Endodermal cell (in vitro differentiated cells): ENCODE measurements around the gene CCDC28A. TPM values are rescaled to one million over a fixed set of nuclear protein-coding genes. Genes with fewer than 3 reads are reported as not detected.

ENCODE experiments used
- DNase-seq: peaks from one replicate; pipeline ENCODE4 v3.0.0-alpha.2; 2017
- H3K27ac ChIP-seq: 2 replicates; pipeline ENCODE4 v1.5.1; 2013; ENCODE audit warnings: mild to moderate bottlenecking, low read depth, low read length, moderate library complexity
- H3K27me3 ChIP-seq: 2 replicates; pipeline ENCODE4 v1.6.1; 2013; ENCODE audit warnings: mild to moderate bottlenecking, low read length, moderate library complexity; ENCODE audit not compliant: insufficient read depth, control insufficient read depth, poor library complexity, severe bottlenecking
- H3K36me3 ChIP-seq: 2 replicates; pipeline ENCODE4 v1.7.0; 2013; ENCODE audit warnings: mild to moderate bottlenecking, low read length, moderate library complexity; ENCODE audit not compliant: control insufficient read depth, insufficient read depth
- H3K4me1 ChIP-seq: one replicate; pipeline ENCODE4 v1.7.0; 2013; ENCODE audit warnings: low read length; ENCODE audit not compliant: control insufficient read depth, insufficient read depth
- H3K4me3 ChIP-seq: 2 replicates; pipeline ENCODE4 v1.5.1; 2013; ENCODE audit warnings: mild to moderate bottlenecking, low read length, moderate library complexity
- H3K9ac ChIP-seq: 2 replicates; pipeline ENCODE4 v1.6.1; 2013; ENCODE audit warnings: mild to moderate bottlenecking, low read length, moderate library complexity; ENCODE audit not compliant: poor library complexity, severe bottlenecking; ENCODE audit errors: extremely low read depth
- H3K9me3 ChIP-seq: 2 replicates; pipeline ENCODE4 v1.6.1; 2013; ENCODE audit warnings: mild to moderate bottlenecking, low read length, moderate library complexity; ENCODE audit not compliant: control insufficient read depth
- H3K27ac Mint-ChIP-seq: 2 replicates; pipeline ENCODE4 v1.8.0; 2020; ENCODE audit warnings: mixed read lengths
- H3K27me3 Mint-ChIP-seq: 2 replicates; pipeline ENCODE4 v1.8.0; 2021; ENCODE audit warnings: mild to moderate bottlenecking, mixed read lengths; ENCODE audit not compliant: insufficient read depth
- H3K36me3 Mint-ChIP-seq: 2 replicates; pipeline ENCODE4 v1.8.0; 2020; ENCODE audit warnings: low read depth, mixed read lengths
- H3K4me1 Mint-ChIP-seq: 2 replicates; pipeline ENCODE4 v1.8.0; 2020; ENCODE audit warnings: mixed read lengths
- H3K4me3 Mint-ChIP-seq: 2 replicates; pipeline ENCODE4 v1.8.0; 2020; ENCODE audit warnings: mild to moderate bottlenecking, moderate library complexity, mixed read lengths
- H3K9me3 Mint-ChIP-seq: 2 replicates; pipeline ENCODE4 v1.8.0; 2020; ENCODE audit warnings: mild to moderate bottlenecking, mixed read lengths
- CTCF ChIP-seq: fragments of 200-600 bp; sonication (generic); conservative IDR thresholded peaks from 2 replicates; pipeline ENCODE4 v1.5.0; 2021; ENCODE audit warnings: antibody characterized with exemption, mild to moderate bottlenecking
- WGBS, 2 experiments: methylation state at CpG; one replicate each; pipeline versions ENCODE4 v1.1.5 to v1.1.7; 2013; ENCODE audit warnings: missing lambda C conversion rate in 2 of 2, mixed read lengths in 1 of 2; ENCODE audit not compliant: insufficient coverage in 1 of 2, insufficient read length in 1 of 2; 5-methylcytosine and 5-hydroxymethylcytosine counted together
- total RNA-seq, 2 donors: library from RNA; stranded (reverse); fragmentation: NEBNext Ultra II Directional in 1 of 2; extraction: Animal tissue kit (Norgen Biotek cat#: 25700) in 1 of 2; gene quantifications; 2 replicates in 1 of 2; 3 replicates in 1 of 2; pipeline ENCODE4 v1.2.1, GENCODE V29; 2021

Gene CCDC28A
- total RNA-seq, 2 donors from 2014 or later: 10.6 to 12.3 TPM

- Mint-ChIP-seq H3K9me3 (peaks cover 2% of the 10 kb centered on the region), H3K4me3 (no peak overlapping the region), H3K27ac (no peak overlapping the region), H3K27me3 (no peaks in the 10 kb centered on the region), H3K4me1 (no peaks in the 10 kb centered on the region), H3K36me3 (no peaks in the 10 kb centered on the region)
- Histone ChIP-seq H3K27me3 (no peaks in the 10 kb centered on the region), H3K9me3 (no peaks in the 10 kb centered on the region), H3K27ac (no peak overlapping the region), H3K9ac (no peak overlapping the region), H3K4me3 (no peak overlapping the region), H3K4me1 (no peaks in the 10 kb centered on the region), H3K36me3 (no peaks in the 10 kb centered on the region)
- 83 to 100% methylated on average over 1 to 2 of the region's 2 CpGs for WGBS, 2 experiments
- TF ChIP-seq CTCF: no peak
- DNase-seq: no peak
Observed at GRCh38 chr6:138832182-138832581, 58.6 kb downstream of the CCDC28A start.

GRCh38 chr6:138833816-138834539 lies 60.4 kb downstream of the CCDC28A start:
- no peaks in the 10 kb centered on the region for H3K27me3 ChIP-seq
- no peak overlapping the region for H3K4me3 ChIP-seq
- no peak overlapping the region for H3K9ac ChIP-seq
- H3K9me3 Mint-ChIP-seq: no peaks in the 10 kb centered on the region
- no peaks in the 10 kb centered on the region for H3K36me3 ChIP-seq
- no peaks in the 10 kb centered on the region for H3K4me1 Mint-ChIP-seq
- no peaks in the 10 kb centered on the region for H3K36me3 Mint-ChIP-seq
- H3K4me1 ChIP-seq: no peaks in the 10 kb centered on the region
- H3K4me3 Mint-ChIP-seq: no peak overlapping the region
- no peak overlapping the region for H3K27ac ChIP-seq
- no peaks in the 10 kb centered on the region for H3K27me3 Mint-ChIP-seq
- TF ChIP-seq CTCF: no peak
- H3K9me3 ChIP-seq: no peaks in the 10 kb centered on the region
- H3K27ac Mint-ChIP-seq: no peak overlapping the region
- WGBS, 2 experiments: 90 to 100% methylated on average over 2 to 4 of the region's 4 CpGs
- DNase-seq: no peak

GRCh38 chr6:138837246-138837645 lies 63.7 kb downstream of the CCDC28A start:
- WGBS, 2 experiments: 90% methylated on average over 6 of the region's 6 CpGs; no CpG with 5 or more reads in 1 of the 2 experiments
- no peaks in the 10 kb centered on the region for H3K9me3 Mint-ChIP-seq
- no peak overlapping the region for H3K27ac ChIP-seq
- H3K27ac Mint-ChIP-seq: no peak overlapping the region
- no peak overlapping the region for H3K4me3 ChIP-seq
- H3K4me1 Mint-ChIP-seq: no peaks in the 10 kb centered on the region
- H3K9me3 ChIP-seq: peaks cover 5% of the 10 kb centered on the region
- H3K4me1 ChIP-seq: no peaks in the 10 kb centered on the region
- no peak overlapping the region for H3K4me3 Mint-ChIP-seq
- H3K9ac ChIP-seq: no peak overlapping the region
- H3K36me3 ChIP-seq: no peaks in the 10 kb centered on the region
- no peaks in the 10 kb centered on the region for H3K27me3 Mint-ChIP-seq
- DNase-seq: no peak
- no peak for TF ChIP-seq CTCF
- no peaks in the 10 kb centered on the region for H3K36me3 Mint-ChIP-seq
- no peaks in the 10 kb centered on the region for H3K27me3 ChIP-seq

Other genes with a start within 250 kb of the CCDC28A start
- gene ECT2L, start 22.3 kb downstream of the CCDC28A start, total RNA-seq: not detected
- gene REPS1, start 214.5 kb downstream of the CCDC28A start, total RNA-seq: 10 to 100 TPM; 33.0 to 34.1 TPM